Tibial nerve (tissue), 4 donors: ENCODE data around the gene TMEM91. TPM values are rescaled to one million over a fixed set of nuclear protein-coding genes. Genes with fewer than 3 reads are reported as not detected.
A peak's percentile ranks its signal among the peaks of the same experiment; 100 is the strongest.

Source experiments
- DNase-seq, 2 donors: peaks; one replicate each; pipeline ENCODE4 v3.0.0-alpha.2; 2019; ENCODE audit warnings: low spot score in 2 of 2
- H3K27ac ChIP-seq, 4 donors: fragments of 200-600 bp; sonication (generic) in 3 of 4; one replicate each; pipeline ENCODE4 v1.5.1; 2017 to 2019; ENCODE audit warnings: mild to moderate bottlenecking in 1 of 4
- H3K27me3 ChIP-seq, 2 donors: fragments of 200-600 bp; sonication (generic) in 1 of 2; one replicate each; pipeline versions ENCODE4 v1.5.1 to v1.6.0; 2017 to 2019
- H3K36me3 ChIP-seq, 3 donors: fragments of 200-600 bp; sonication (generic); one replicate each; pipeline ENCODE4 v1.5.1; 2018 to 2019
- H3K4me1 ChIP-seq, 4 donors: fragments of 200-600 bp; sonication (generic) in 3 of 4; one replicate each; pipeline ENCODE4 v1.5.1; 2017 to 2019
- H3K4me3 ChIP-seq, 4 donors: fragments of 200-600 bp; sonication (generic) in 3 of 4; one replicate each; pipeline ENCODE4 v1.5.1; 2017 to 2019; ENCODE audit warnings: mild to moderate bottlenecking in 1 of 4, moderate library complexity in 1 of 4
- H3K9me3 ChIP-seq, 4 donors: fragments of 200-600 bp; sonication (generic) in 3 of 4; one replicate each; pipeline ENCODE4 v1.5.1; 2017 to 2019
- EP300 ChIP-seq, 2 donors: sonication (generic); formaldehyde crosslinking; IDR thresholded peaks; one replicate each; pipeline ENCODE4 v1.6.1; 2017; ENCODE audit warnings: antibody characterized with exemption in 2 of 2, mild to moderate bottlenecking in 1 of 2
- POLR2A ChIP-seq, 2 donors: fragments of 450-650 bp; IDR thresholded peaks; one replicate each; pipeline ENCODE4 v1.6.1; 2017; ENCODE audit warnings: antibody characterized with exemption in 2 of 2, mild to moderate bottlenecking in 2 of 2, moderate library complexity in 2 of 2
- WGBS, 2 donors: methylation state at CpG; one replicate each; pipeline ENCODE4 v1.1.5; 2018; 5-methylcytosine and 5-hydroxymethylcytosine counted together
- total RNA-seq, 4 donors: library from RNA; depleted of rRNA; stranded (reverse); fragments of >200 nt; gene quantifications; one replicate each; pipeline ENCODE4 v1.1.0, GENCODE V29; 2016
- TF ChIP-seq, protein P1 (sequence below), 5 experiments: fragments of 200-600 bp in 3 of 5; fragments of 450-650 bp in 2 of 5; sonication (generic) in 3 of 5; IDR thresholded peaks; one replicate each; pipeline ENCODE4 v1.5.1; 2016 to 2019; ENCODE audit warnings: antibody characterized with exemption in 5 of 5, mild to moderate bottlenecking in 3 of 5, moderate library complexity in 2 of 5

TMEM91 gene
- total RNA-seq, 4 donors from 2014 or later = 20.3 to 50.8 (median 31.5) TPM

DNA sequence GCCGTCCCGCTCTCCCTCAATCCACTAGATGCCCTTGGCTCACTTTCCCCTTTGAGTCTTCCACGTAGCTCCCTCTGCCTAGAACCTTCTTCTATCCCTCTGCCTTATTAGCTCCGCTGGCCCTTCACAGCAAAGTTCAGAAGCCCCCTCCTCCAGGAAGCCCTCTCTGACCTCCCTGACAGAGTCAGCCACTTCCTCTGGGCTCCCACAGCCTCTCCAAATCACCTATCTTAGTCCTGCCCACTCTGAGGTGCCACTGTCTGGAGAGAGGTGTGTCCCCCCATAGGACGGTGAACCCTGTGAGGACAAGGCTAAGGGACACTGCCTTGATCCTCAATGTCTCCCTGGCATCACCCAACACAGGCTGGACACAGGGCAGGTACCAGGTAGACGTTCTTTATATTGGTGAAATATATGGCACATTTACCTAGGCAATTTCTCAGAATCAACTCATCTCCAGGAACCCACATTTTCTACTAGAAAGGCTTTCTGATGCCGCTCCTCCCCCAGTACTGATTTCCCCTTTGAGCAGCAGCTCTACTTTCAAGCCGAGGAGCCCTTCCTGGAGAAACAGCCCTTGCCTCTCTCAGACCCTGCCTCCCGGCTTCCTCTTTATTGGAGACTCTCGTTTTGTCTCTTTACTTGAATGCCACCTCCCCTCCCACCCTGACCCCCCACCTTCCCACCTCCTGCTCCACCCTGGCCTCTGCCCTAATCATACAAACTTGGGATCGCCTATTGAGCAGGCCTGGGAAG is 19.2 kb upstream of the TMEM91 start:
- peaks cover 0 to 25% (median 0%) of the 10 kb centered on the region in 4 donors for H3K4me1 ChIP-seq
- H3K9me3 ChIP-seq = no peaks in the 10 kb centered on the region
- no peaks in the 10 kb centered on the region for H3K36me3 ChIP-seq
- TF ChIP-seq, protein P1, sequence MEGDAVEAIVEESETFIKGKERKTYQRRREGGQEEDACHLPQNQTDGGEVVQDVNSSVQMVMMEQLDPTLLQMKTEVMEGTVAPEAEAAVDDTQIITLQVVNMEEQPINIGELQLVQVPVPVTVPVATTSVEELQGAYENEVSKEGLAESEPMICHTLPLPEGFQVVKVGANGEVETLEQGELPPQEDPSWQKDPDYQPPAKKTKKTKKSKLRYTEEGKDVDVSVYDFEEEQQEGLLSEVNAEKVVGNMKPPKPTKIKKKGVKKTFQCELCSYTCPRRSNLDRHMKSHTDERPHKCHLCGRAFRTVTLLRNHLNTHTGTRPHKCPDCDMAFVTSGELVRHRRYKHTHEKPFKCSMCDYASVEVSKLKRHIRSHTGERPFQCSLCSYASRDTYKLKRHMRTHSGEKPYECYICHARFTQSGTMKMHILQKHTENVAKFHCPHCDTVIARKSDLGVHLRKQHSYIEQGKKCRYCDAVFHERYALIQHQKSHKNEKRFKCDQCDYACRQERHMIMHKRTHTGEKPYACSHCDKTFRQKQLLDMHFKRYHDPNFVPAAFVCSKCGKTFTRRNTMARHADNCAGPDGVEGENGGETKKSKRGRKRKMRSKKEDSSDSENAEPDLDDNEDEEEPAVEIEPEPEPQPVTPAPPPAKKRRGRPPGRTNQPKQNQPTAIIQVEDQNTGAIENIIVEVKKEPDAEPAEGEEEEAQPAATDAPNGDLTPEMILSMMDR (IDR thresholded peaks at IDR 0.05) = no peak
- TF ChIP-seq POLR2A (IDR thresholded peaks at IDR 0.05) = no peak
- H3K27ac ChIP-seq = no peak overlapping the region
- H3K4me3 ChIP-seq = no peak overlapping the region
- H3K27me3 ChIP-seq = no peaks in the 10 kb centered on the region
- WGBS, 2 donors = 72 to 77% methylated on average over 11 of the region's 11 CpGs
- no peak for DNase-seq

- H3K27ac ChIP-seq = no peak overlapping the region
- H3K9me3 ChIP-seq = no peaks in the 10 kb centered on the region
- WGBS, 2 donors = 90% methylated on average over 13 of the region's 13 CpGs
- no peaks in the 10 kb centered on the region for H3K36me3 ChIP-seq
- no peaks in the 10 kb centered on the region for H3K27me3 ChIP-seq
- TF ChIP-seq EP300 (IDR thresholded peaks at IDR 0.05) (no peak), POLR2A (IDR thresholded peaks at IDR 0.05) (no peak)
- TF ChIP-seq, protein P1 (IDR thresholded peaks at IDR 0.05) = no peak
- DNase-seq = no peak
- H3K4me3 ChIP-seq = no peak overlapping the region
- peaks cover 0 to 20% (median 0%) of the 10 kb centered on the region in 4 donors for H3K4me1 ChIP-seq
Observed at GRCh38 chr19:41357746-41358145, 18.6 kb upstream of the TMEM91 start.

DNA sequence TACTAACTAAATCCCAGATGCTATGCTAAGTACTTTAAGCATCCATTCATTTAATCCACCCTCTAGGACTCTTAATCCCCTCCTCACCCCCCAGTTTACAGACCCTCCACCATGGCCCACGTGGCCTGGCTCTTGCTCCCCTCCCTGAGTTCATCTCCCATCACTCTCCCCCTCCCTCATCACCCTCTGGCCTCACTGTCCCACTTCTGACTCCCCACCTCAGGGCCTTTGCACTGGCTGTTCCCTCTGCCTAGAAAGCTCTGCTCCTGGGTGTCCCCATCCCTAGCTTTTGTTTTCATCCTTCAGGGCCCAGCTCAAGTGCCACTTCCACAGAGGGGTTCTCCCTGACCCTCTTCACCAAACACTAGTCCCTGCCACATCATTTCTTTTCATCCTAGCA is 16.6 kb upstream of the TMEM91 start:
- peaks cover 0 to 14% (median 6%) of the 10 kb centered on the region in 4 donors for H3K4me1 ChIP-seq
- no peak for DNase-seq
- no peak overlapping the region for H3K27ac ChIP-seq
- no peak for TF ChIP-seq POLR2A (IDR thresholded peaks at IDR 0.05)
- WGBS, 2 donors = 88 to 97% methylated on average over 1 of the region's 1 CpG
- H3K36me3 ChIP-seq = no peaks in the 10 kb centered on the region
- no peak overlapping the region for H3K4me3 ChIP-seq
- H3K27me3 ChIP-seq = no peaks in the 10 kb centered on the region
- no peaks in the 10 kb centered on the region for H3K9me3 ChIP-seq

- no peaks in the 10 kb centered on the region for H3K9me3 ChIP-seq
- WGBS, 2 donors = 87 to 92% methylated on average over 10 of the region's 10 CpGs
- TF ChIP-seq POLR2A (IDR thresholded peaks at IDR 0.05) = no peak
- TF ChIP-seq, protein P1 (IDR thresholded peaks at IDR 0.05) = no peak
- H3K27ac ChIP-seq = no peak overlapping the region
- H3K4me1 ChIP-seq = peaks cover 0 to 21% (median 9%) of the 10 kb centered on the region in 4 donors
- H3K27me3 ChIP-seq = no peaks in the 10 kb centered on the region
- no peak overlapping the region for H3K4me3 ChIP-seq
- DNase-seq = no peak
- H3K36me3 ChIP-seq = no peaks in the 10 kb centered on the region
Observed at GRCh38 chr19:41362143-41362847, 14.0 kb upstream of the TMEM91 start.

DNA sequence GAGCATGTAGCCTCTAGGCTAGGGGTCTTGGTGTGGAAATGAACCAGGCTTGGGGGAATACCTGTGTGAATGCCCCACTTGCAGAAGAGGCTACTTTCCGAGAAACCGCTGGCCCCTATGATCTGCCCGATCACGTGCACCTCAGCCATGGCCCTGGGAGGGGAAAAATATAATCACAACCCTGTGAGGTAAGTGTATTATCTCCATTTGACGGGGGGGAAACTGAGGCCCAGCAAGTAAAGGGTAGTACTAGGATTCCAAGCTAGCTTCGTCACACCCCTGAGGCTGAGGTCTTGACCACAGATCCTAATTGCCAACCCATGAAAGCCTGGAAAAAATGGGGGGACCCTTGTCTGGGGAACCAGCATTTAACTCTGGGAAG is 13.0 kb upstream of the TMEM91 start:
- H3K36me3 ChIP-seq = no peaks in the 10 kb centered on the region
- H3K9me3 ChIP-seq = no peaks in the 10 kb centered on the region
- H3K4me3 ChIP-seq = peak overlapping the region; percentile 53 to 87 (median 86)
- peaks cover 0 to 21% (median 9%) of the 10 kb centered on the region in 4 donors for H3K4me1 ChIP-seq
- TF ChIP-seq POLR2A (IDR thresholded peaks at IDR 0.05) = no peak
- TF ChIP-seq, protein P1 (IDR thresholded peaks at IDR 0.05) = no peak
- TF ChIP-seq EP300 (IDR thresholded peaks at IDR 0.05) = no peak
- H3K27ac ChIP-seq = peak overlapping the region; percentile 95 to 100 (median 98)
- DNase-seq = no peak
- WGBS, 2 donors = 44 to 54% methylated on average over 6 of the region's 6 CpGs
- no peaks in the 10 kb centered on the region for H3K27me3 ChIP-seq
